B cell (primary cell): ENCODE data around the gene IGFN1. TPM values are rescaled to one million over a fixed set of nuclear protein-coding genes. Genes with fewer than 3 reads are reported as not detected.

Experiments used
- ATAC-seq: fragments of 200-7000 bp; cut with Tn5 transposase; one replicate; pipeline ENCODE4 v1.10.0; 2021; ENCODE audit warnings: low read depth, mild to moderate bottlenecking, moderate number of reproducible peaks, moderate library complexity
- CTCF ChIA-PET: fragments of 350-600 bp; sonication (Branson Sonifier 250); formaldehyde crosslinking; loops from one replicate; lab custom pipeline; 2021; ENCODE audit warnings: antibody characterized with exemption, inconsistent platforms; lab: Charles Lee
- POLR2A ChIA-PET: fragments of 350-600 bp; sonication (Branson Sonifier 250); formaldehyde crosslinking; loops from one replicate; lab custom pipeline; 2021; ENCODE audit warnings: antibody characterized with exemption; lab: Charles Lee
- DNase-seq: peaks from one replicate; pipeline ENCODE4 v3.0.0; 2013
- H2AFZ ChIP-seq: 2 replicates; pipeline ENCODE4 v1.6.1; 2012; ENCODE audit warnings: mild to moderate bottlenecking, low read depth, low read length; ENCODE audit not compliant: insufficient read depth, poor library complexity, severe bottlenecking
- H3K27ac ChIP-seq, 2 donors: 1 replicate in 1 of 2; 2 replicates in 1 of 2; pipeline ENCODE4 v1.5.1; 2012 to 2013; ENCODE audit warnings: low read length in 2 of 2, mild to moderate bottlenecking in 2 of 2, moderate library complexity in 1 of 2
- H3K27me3 ChIP-seq, 4 experiments: fragments of 200-600 bp in 1 of 4; sonication (generic) in 1 of 4; replicated peaks in 1 of 4; 1 replicate in 2 of 4; 2 replicates in 2 of 4; pipeline versions ENCODE4 v1.6.1 to v1.7.0; 2013 to 2016; ENCODE audit warnings: low read length in 3 of 4, mild to moderate bottlenecking in 2 of 4, mixed read lengths in 1 of 4, moderate library complexity in 1 of 4; ENCODE audit not compliant: insufficient read depth in 4 of 4, control insufficient read depth in 3 of 4; ENCODE audit errors: control extremely low read depth in 1 of 4
- H3K36me3 ChIP-seq, 2 experiments: replicated peaks in 1 of 2; 1 replicate in 1 of 2; 2 replicates in 1 of 2; pipeline versions ENCODE4 v1.6.1 to v1.7.1; 2013; ENCODE audit warnings: low read length in 1 of 2; ENCODE audit not compliant: insufficient read depth in 2 of 2, control insufficient read depth in 1 of 2; ENCODE audit errors: control extremely low read depth in 1 of 2, extremely low read depth in 1 of 2
- H3K4me1 ChIP-seq, 2 donors: fragments of 200-600 bp in 1 of 2; sonication (generic) in 1 of 2; 1 replicate in 1 of 2; 2 replicates in 1 of 2; pipeline versions ENCODE4 v1.5.1 to v1.6.1; 2013 to 2017; ENCODE audit warnings: low read length in 2 of 2; ENCODE audit not compliant: control insufficient read depth in 2 of 2, insufficient read depth in 2 of 2
- H3K4me2 ChIP-seq: replicated peaks from 2 replicates; pipeline ENCODE3; 2012; ENCODE audit warnings: mild to moderate bottlenecking, low read depth, low read length; ENCODE audit not compliant: poor library complexity, severe bottlenecking
- H3K4me3 ChIP-seq, 5 experiments: fragments of 200-600 bp in 1 of 5; sonication (generic) in 1 of 5; 1 replicate in 3 of 5; 2 replicates in 2 of 5; pipeline versions ENCODE4 v1.5.1 to v1.7.0; 2011 to 2016; ENCODE audit warnings: low read length in 4 of 5, mild to moderate bottlenecking in 4 of 5, low read depth in 2 of 5, control low read depth in 1 of 5, moderate library complexity in 1 of 5; ENCODE audit not compliant: insufficient read depth in 1 of 5; ENCODE audit errors: control extremely low read depth in 1 of 5, extremely low read depth in 1 of 5
- H3K79me2 ChIP-seq: fragments of 200-600 bp; sonication (generic); one replicate; pipeline ENCODE4 v1.6.0; 2016; ENCODE audit warnings: low read length; ENCODE audit not compliant: control insufficient read depth, insufficient read depth
- H3K9ac ChIP-seq: fragments of 200-600 bp; sonication (generic); 2 replicates; pipeline ENCODE4 v1.6.1; 2017; ENCODE audit warnings: mild to moderate bottlenecking, low read length, moderate library complexity
- H3K9me3 ChIP-seq, 3 donors: one replicate each; pipeline versions ENCODE4 v1.6.1 to v1.7.1; 2013; ENCODE audit warnings: low read length in 2 of 3; ENCODE audit not compliant: control insufficient read depth in 2 of 3, insufficient read depth in 1 of 3; ENCODE audit errors: control extremely low read depth in 1 of 3
- H4K20me1 ChIP-seq: 2 replicates; pipeline ENCODE4 v1.6.0; 2012; ENCODE audit warnings: mild to moderate bottlenecking, low read length; ENCODE audit not compliant: insufficient read depth, control insufficient read depth, poor library complexity, severe bottlenecking
- H3K27ac Mint-ChIP-seq: one replicate; pipeline ENCODE4 v1.8.0; 2021; ENCODE audit warnings: mixed read lengths
- H3K27me3 Mint-ChIP-seq: one replicate; pipeline ENCODE4 v1.8.0; 2021; ENCODE audit warnings: mixed read lengths
- H3K4me1 Mint-ChIP-seq: one replicate; pipeline ENCODE4 v1.8.0; 2021; ENCODE audit warnings: mixed read lengths
- H3K4me3 Mint-ChIP-seq: one replicate; pipeline ENCODE4 v1.8.0; 2021; ENCODE audit warnings: mixed read lengths
- H3K9me3 Mint-ChIP-seq: one replicate; pipeline ENCODE4 v1.8.0; 2022; ENCODE audit warnings: mixed read lengths; ENCODE audit not compliant: insufficient read depth
- CTCF ChIP-seq: fragments of 200-600 bp; IDR thresholded peaks from one replicate; pipeline ENCODE4 v1.8.0; 2022; ENCODE audit warnings: antibody characterized with exemption, mild to moderate bottlenecking
- EZH2 ChIP-seq: IDR thresholded peaks from 2 replicates; pipeline ENCODE4 v1.6.1; 2012; ENCODE audit warnings: borderline replicate concordance, low read depth, mild to moderate bottlenecking, moderate library complexity, low read length; ENCODE audit not compliant: insufficient read depth, poor library complexity, severe bottlenecking
- WGBS: methylation state at CpG from one replicate; pipeline ENCODE4 v1.1.5; 2013; ENCODE audit warnings: missing lambda C conversion rate; ENCODE audit not compliant: insufficient coverage; 5-methylcytosine and 5-hydroxymethylcytosine counted together
- intact Hi-C: fragments of 100-400 bp; cut with micrococcal nuclease; formaldehyde crosslinking; loops from one replicate; pipeline ENCODE4 v1.10.0; 2022
- polyA plus RNA-seq: library from polyadenylated mRNA; depleted of rRNA; stranded (reverse); fragments of >200 nt; gene quantifications from 2 replicates; pipeline ENCODE4 v1.2.3, GENCODE V29; 2012
- total RNA-seq, 2 donors: library from RNA; stranded (reverse); fragments of 120-200 nt in 1 of 2; gene quantifications; 1 replicate in 1 of 2; 2 replicates in 1 of 2; pipeline versions ENCODE4 v1.2.3 to v1.2.4, GENCODE V29; 2013 to 2022

The IGFN1 gene
- total and polyA plus RNA-seq, 2 donors (not counting 1 experiment from before 2014, with no cell fraction given), result not detected

GRCh38 chr1:201163707-201164106 lies 26.9 kb upstream of the IGFN1 start:
- no peaks in the 10 kb centered on the region for H3K27me3 ChIP-seq
- no peak for ATAC-seq
- ChIA-PET CTCF (no interaction called here), POLR2A (no interaction called here)
- peaks cover 19% of the 10 kb centered on the region for H3K27me3 Mint-ChIP-seq
- no peak overlapping the region for H3K4me3 Mint-ChIP-seq
- no peak for DNase-seq
- intact Hi-C loops, result no loop called here
- H3K4me3 ChIP-seq, result no peak overlapping the region
- no peaks in the 10 kb centered on the region for H3K9me3 Mint-ChIP-seq
- H3K27ac Mint-ChIP-seq, result no peak overlapping the region
- no peaks in the 10 kb centered on the region for H3K79me2 ChIP-seq
- no peaks in the 10 kb centered on the region for H3K9me3 ChIP-seq
- WGBS, result no CpG with 5 or more reads among the region's 4 CpGs
- no peaks in the 10 kb centered on the region for H4K20me1 ChIP-seq
- H3K4me1 ChIP-seq, result no peaks in the 10 kb centered on the region
- TF ChIP-seq CTCF (no peak), EZH2 (no peak)
- H3K9ac ChIP-seq, result no peak overlapping the region
- H3K27ac ChIP-seq, result no peak overlapping the region
- no peak overlapping the region for H3K4me2 ChIP-seq
- no peaks in the 10 kb centered on the region for H3K4me1 Mint-ChIP-seq
- no peak overlapping the region for H2AFZ ChIP-seq
- H3K36me3 ChIP-seq, result no peaks in the 10 kb centered on the region

GRCh38 chr1:201164645-201165044 lies 26.0 kb upstream of the IGFN1 start:
- H3K27me3 Mint-ChIP-seq, result peaks cover 16% of the 10 kb centered on the region
- CTCF ChIA-PET, result no interaction called here
- H3K27ac Mint-ChIP-seq, result no peak overlapping the region
- no peaks in the 10 kb centered on the region for H4K20me1 ChIP-seq
- POLR2A ChIA-PET, result no interaction called here
- ATAC-seq (no peak), DNase-seq (no peak)
- H3K4me1 ChIP-seq, result no peaks in the 10 kb centered on the region
- H3K4me2 ChIP-seq, result no peak overlapping the region
- no peak overlapping the region for H2AFZ ChIP-seq
- no peak overlapping the region for H3K4me3 Mint-ChIP-seq
- no peaks in the 10 kb centered on the region for H3K36me3 ChIP-seq
- H3K9me3 Mint-ChIP-seq, result no peaks in the 10 kb centered on the region
- H3K27ac ChIP-seq, result no peak overlapping the region
- WGBS, result 92% methylated on average over 7 of the region's 7 CpGs
- no peaks in the 10 kb centered on the region for H3K9me3 ChIP-seq
- H3K4me3 ChIP-seq, result no peak overlapping the region
- TF ChIP-seq CTCF (no peak), EZH2 (no peak)
- intact Hi-C loops, result no loop called here
- no peaks in the 10 kb centered on the region for H3K79me2 ChIP-seq
- H3K27me3 ChIP-seq, result no peaks in the 10 kb centered on the region
- H3K9ac ChIP-seq, result no peak overlapping the region
- H3K4me1 Mint-ChIP-seq, result no peaks in the 10 kb centered on the region
